ENCODE data around the gene JMJD6. TPM values are rescaled to one million over a fixed set of nuclear protein-coding genes. Genes with fewer than 3 reads are reported as not detected.

JMJD6 gene
- total and polyA plus RNA-seq, 9 of the 15 experiments (the other 6 are each of a cell fraction or from before 2014, with no cell fraction given) = 2.5 to 52.3 (median 36.3) TPM

DNA sequence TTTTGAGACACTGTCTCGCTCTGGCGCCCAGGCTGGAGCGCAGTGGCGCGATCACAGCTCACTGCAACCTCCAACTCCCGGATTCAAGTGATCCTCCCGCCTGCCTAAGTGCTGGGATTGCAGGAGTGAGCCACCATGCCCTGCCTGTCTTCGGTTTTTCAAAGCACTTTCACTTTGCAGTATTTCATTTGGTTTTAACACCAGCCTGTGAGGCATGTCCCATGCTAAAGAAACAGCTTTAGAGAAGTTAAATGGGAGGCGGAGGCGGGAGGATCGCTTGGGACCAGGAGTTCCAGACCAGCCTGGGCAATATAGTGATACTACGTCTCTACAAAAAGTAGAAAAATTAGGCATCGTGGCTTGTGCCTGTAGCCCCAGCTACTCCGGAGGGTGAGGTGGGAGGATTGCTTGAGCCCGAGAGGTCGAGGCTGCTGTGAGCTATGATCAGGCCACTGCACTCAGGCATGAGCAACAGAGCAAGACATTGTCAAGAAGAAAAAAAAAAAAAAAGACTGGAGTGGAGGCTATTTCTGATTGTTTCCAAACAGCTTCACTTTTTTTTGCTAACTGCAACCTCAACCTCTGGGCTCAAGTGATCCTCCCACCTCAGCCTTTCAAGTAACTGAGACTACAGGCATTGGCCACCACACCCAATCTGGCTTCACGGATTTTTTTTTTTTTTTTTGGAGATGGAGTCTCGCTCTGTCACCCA is 1.5 kb upstream of the JMJD6 start:
- peak overlapping the region; percentile 82 for H3K4me3 ChIP-seq
- H3K4me2 ChIP-seq (ENCODE audit: insufficient read depth, low read length) = peak overlapping the region; percentile 85
- no peaks in the 10 kb centered on the region for H3K27me3 ChIP-seq (ENCODE audit: control insufficient read depth in 2 of 2, insufficient read depth in 2 of 2, low read length in 2 of 2)
- ChIA-PET CTCF (ENCODE audit: low intra/inter-chr PET ratio) (interaction anchor here (1.1 kb wide), 1 partner anchor 8 kb away, joined by 3 read pairs; no protein-coding TSS in a partner anchor), POLR2A (interaction anchor here (0.6 to 5.1 kb wide), 7 partner anchors 8 to 328 kb away, joined by 3 to 75 read pairs (median 4); partner anchors contain the start of genes MFSD11, MXRA7 and SRSF2)
- TF ChIP-seq, protein P1, sequence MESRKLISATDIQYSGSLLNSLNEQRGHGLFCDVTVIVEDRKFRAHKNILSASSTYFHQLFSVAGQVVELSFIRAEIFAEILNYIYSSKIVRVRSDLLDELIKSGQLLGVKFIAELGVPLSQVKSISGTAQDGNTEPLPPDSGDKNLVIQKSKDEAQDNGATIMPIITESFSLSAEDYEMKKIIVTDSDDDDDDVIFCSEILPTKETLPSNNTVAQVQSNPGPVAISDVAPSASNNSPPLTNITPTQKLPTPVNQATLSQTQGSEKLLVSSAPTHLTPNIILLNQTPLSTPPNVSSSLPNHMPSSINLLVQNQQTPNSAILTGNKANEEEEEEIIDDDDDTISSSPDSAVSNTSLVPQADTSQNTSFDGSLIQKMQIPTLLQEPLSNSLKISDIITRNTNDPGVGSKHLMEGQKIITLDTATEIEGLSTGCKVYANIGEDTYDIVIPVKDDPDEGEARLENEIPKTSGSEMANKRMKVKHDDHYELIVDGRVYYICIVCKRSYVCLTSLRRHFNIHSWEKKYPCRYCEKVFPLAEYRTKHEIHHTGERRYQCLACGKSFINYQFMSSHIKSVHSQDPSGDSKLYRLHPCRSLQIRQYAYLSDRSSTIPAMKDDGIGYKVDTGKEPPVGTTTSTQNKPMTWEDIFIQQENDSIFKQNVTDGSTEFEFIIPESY (CRISPR knock-in tag; IDR thresholded peaks at IDR 0.05) = peak; percentile 15; the same call in 1 of the 2 replicates
- no peak for TF ChIP-seq ZNF174 (CRISPR knock-in tag; IDR thresholded peaks at IDR 0.05)
- peak; percentile 57 for TF ChIP-seq ZNF384 (IDR thresholded peaks at IDR 0.05; ENCODE audit: low read depth, low read length)
- no peak for TF ChIP-seq ZNF165 (CRISPR knock-in tag; IDR thresholded peaks at IDR 0.05; ENCODE audit: borderline replicate concordance)
- TF ChIP-seq, protein P2, sequence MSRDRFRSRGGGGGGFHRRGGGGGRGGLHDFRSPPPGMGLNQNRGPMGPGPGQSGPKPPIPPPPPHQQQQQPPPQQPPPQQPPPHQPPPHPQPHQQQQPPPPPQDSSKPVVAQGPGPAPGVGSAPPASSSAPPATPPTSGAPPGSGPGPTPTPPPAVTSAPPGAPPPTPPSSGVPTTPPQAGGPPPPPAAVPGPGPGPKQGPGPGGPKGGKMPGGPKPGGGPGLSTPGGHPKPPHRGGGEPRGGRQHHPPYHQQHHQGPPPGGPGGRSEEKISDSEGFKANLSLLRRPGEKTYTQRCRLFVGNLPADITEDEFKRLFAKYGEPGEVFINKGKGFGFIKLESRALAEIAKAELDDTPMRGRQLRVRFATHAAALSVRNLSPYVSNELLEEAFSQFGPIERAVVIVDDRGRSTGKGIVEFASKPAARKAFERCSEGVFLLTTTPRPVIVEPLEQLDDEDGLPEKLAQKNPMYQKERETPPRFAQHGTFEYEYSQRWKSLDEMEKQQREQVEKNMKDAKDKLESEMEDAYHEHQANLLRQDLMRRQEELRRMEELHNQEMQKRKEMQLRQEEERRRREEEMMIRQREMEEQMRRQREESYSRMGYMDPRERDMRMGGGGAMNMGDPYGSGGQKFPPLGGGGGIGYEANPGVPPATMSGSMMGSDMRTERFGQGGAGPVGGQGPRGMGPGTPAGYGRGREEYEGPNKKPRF (IDR thresholded peaks at IDR 0.05; ENCODE audit: low read depth, low read length) = no peak
- no peak for TF ChIP-seq CHAMP1 (IDR thresholded peaks at IDR 0.05)
- TF ChIP-seq MLLT1 (IDR thresholded peaks at IDR 0.05) = peak in 1 of 2 experiments; percentile 50; a peak in 1 of 4 replicates
- TF ChIP-seq RCOR1 (IDR thresholded peaks at IDR 0.05; ENCODE audit: borderline replicate concordance in 1 of 2, low read depth in 2 of 2, low read length in 2 of 2) = 0 out of 4 replicates have a peak, but pooled peaks of 1 of the 2 experiments have one; percentile 10
- TF ChIP-seq HDAC1 (IDR thresholded peaks at IDR 0.05) = peak in 1 of 2 experiments; percentile 25; a peak in 1 of 4 replicates
- TF ChIP-seq BDP1 (IDR thresholded peaks at IDR 0.05; ENCODE audit: insufficient read depth, insufficient read length) = no peak
- TF ChIP-seq KDM1A (IDR thresholded peaks at IDR 0.05) = peak in 1 of 2 experiments; percentile 67; a peak in 1 of 4 replicates
- H3K79me2 ChIP-seq (ENCODE audit: control insufficient read depth, insufficient read depth, low read length) = peaks cover 79% of the 10 kb centered on the region
- peaks cover 54% of the 10 kb centered on the region for H3K36me3 ChIP-seq (ENCODE audit: control insufficient read depth, insufficient read depth, low read length)
- H3K27ac ChIP-seq (ENCODE audit: extremely low read depth, low read depth, low read length) = peak overlapping the region; percentile 96
- H3K9me1 ChIP-seq (ENCODE audit: control insufficient read depth, insufficient read depth, low read length) = no peaks in the 10 kb centered on the region
- H3K4me1 ChIP-seq (replicated peaks in 1 of 2; ENCODE audit: control insufficient read depth in 2 of 2, insufficient read depth in 2 of 2, low read length in 2 of 2) = peaks cover 23 to 40% of the 10 kb centered on the region in 2 experiments; a peak in 4 of 5 replicates
- FAIRE-seq (peak; percentile 15), ATAC-seq (no peak), DNase-seq (ENCODE audit: extremely low read depth in 1 of 4, low spot score in 3 of 4) (peak in 1 of 4 experiments; percentile 28)
- H3K9ac ChIP-seq (ENCODE audit: insufficient read depth in 1 of 2, low read depth in 2 of 2, low read length in 2 of 2) = peak overlapping the region; percentile 91 to 99
- H3K9me3 ChIP-seq (replicated peaks; ENCODE audit: control insufficient read depth, insufficient read depth, low read depth, low read length) = no peaks in the 10 kb centered on the region; the same call in 1 of the 2 replicates
- BruUV-seq (replicated peaks) = no TSS peak
- 9% methylated on average over 17 of the region's 18 CpGs for WGBS (ENCODE audit: insufficient coverage, low coverage, missing lambda C conversion rate)
- no peak overlapping the region for H2AFZ ChIP-seq (ENCODE audit: low read depth, low read length)
- in situ Hi-C loops (cut with MboI) (no loop called here), intact Hi-C loops (cut with micrococcal nuclease) (loop anchor here (5.0 kb wide), 1 partner anchor 86 kb away; the partner anchor contains the start of gene ST6GALNAC1)
- H4K20me1 ChIP-seq (replicated peaks; ENCODE audit: control insufficient read depth, insufficient read depth, low read length) = 0 out of 2 replicates have a peak, but pooled peaks cover 4% of the 10 kb centered on the region
